Mesendoderm (in vitro differentiated cells): Measurements from ENCODE around the gene NLRC5.
"Not testable (repeated sequence)": the region's sequence is repeated elsewhere in the genome, so short reads cannot be mapped to it uniquely, and the experiment has no call there.

Experiments used
- DNase-seq: peaks from one replicate; pipeline ENCODE4 v3.0.0; 2013
- H2AK5ac ChIP-seq: 2 replicates; pipeline ENCODE4 v1.6.1; 2013; ENCODE audit warnings: low read length, inconsistent platforms
- H2BK120ac ChIP-seq: 2 replicates; pipeline ENCODE4 v1.6.1; 2013; ENCODE audit warnings: low read depth, mild to moderate bottlenecking, low read length, moderate library complexity, mixed read lengths
- H2BK15ac ChIP-seq: replicated peaks from 2 replicates; pipeline ENCODE4 v1.6.1; 2013; ENCODE audit warnings: low read depth, mild to moderate bottlenecking, moderate library complexity
- H2BK5ac ChIP-seq: 2 replicates; pipeline ENCODE4 v1.6.1; 2013; ENCODE audit warnings: low read length, inconsistent platforms
- H3K18ac ChIP-seq: 2 replicates; pipeline ENCODE4 v1.6.1; 2013; ENCODE audit warnings: mild to moderate bottlenecking, low read length, mixed read lengths
- H3K23ac ChIP-seq: one replicate; pipeline ENCODE4 v1.6.1; 2013; ENCODE audit warnings: low read length
- H3K27ac ChIP-seq: 2 replicates; pipeline ENCODE4 v1.5.1; 2013; ENCODE audit warnings: low read depth, mild to moderate bottlenecking, inconsistent platforms, low read length, moderate library complexity
- H3K27me3 ChIP-seq: 2 replicates; pipeline ENCODE4 v1.6.1; 2013; ENCODE audit warnings: low read length, control low read depth, mild to moderate bottlenecking, inconsistent platforms; ENCODE audit not compliant: insufficient read depth, poor library complexity
- H3K36me3 ChIP-seq: 2 replicates; pipeline ENCODE4 v1.6.1; 2013; ENCODE audit warnings: low read length, inconsistent platforms; ENCODE audit not compliant: control insufficient read depth, insufficient read depth
- H3K4ac ChIP-seq: one replicate; pipeline ENCODE4 v1.6.1; 2013; ENCODE audit warnings: low read depth, mild to moderate bottlenecking, low read length, moderate library complexity
- H3K4me1 ChIP-seq: 2 replicates; pipeline ENCODE4 v1.6.1; 2013; ENCODE audit warnings: low read depth, low read length, inconsistent platforms; ENCODE audit not compliant: control insufficient read depth
- H3K4me2 ChIP-seq: 2 replicates; pipeline ENCODE4 v1.6.1; 2013; ENCODE audit warnings: low read length
- H3K4me3 ChIP-seq: 2 replicates; pipeline ENCODE4 v1.5.1; 2013; ENCODE audit warnings: mild to moderate bottlenecking, low read length
- H3K56ac ChIP-seq: one replicate; pipeline ENCODE4 v1.6.1; 2013; ENCODE audit warnings: low read length
- H3K79me1 ChIP-seq: 2 replicates; pipeline ENCODE4 v1.6.1; 2013; ENCODE audit warnings: low read length, inconsistent platforms
- H3K79me2 ChIP-seq: 2 replicates; pipeline ENCODE4 v1.6.1; 2013; ENCODE audit warnings: mild to moderate bottlenecking, low read length; ENCODE audit not compliant: control insufficient read depth, insufficient read depth
- H3K9ac ChIP-seq: 2 replicates; pipeline ENCODE4 v1.6.1; 2013; ENCODE audit warnings: low read length, inconsistent platforms
- H4K5ac ChIP-seq: one replicate; pipeline ENCODE4 v1.6.1; 2013; ENCODE audit warnings: low read length
- H4K8ac ChIP-seq: one replicate; pipeline ENCODE4 v1.6.1; 2013; ENCODE audit warnings: low read depth, mild to moderate bottlenecking, control low read depth, low read length, moderate library complexity
- WGBS: extraction: QIAGEN DNeasy Blood & Tissue Kit; methylation state at CpG from one replicate; pipeline ENCODE4 v1.1.7; 2013; ENCODE audit warnings: low lambda C conversion rate, missing lambda C conversion rate; ENCODE audit not compliant: insufficient coverage; ENCODE audit errors: extremely low coverage; 5-methylcytosine and 5-hydroxymethylcytosine counted together

NLRC5 gene

GRCh38 chr16:57099965-57100364, 110.6 kb downstream of the NLRC5 start:
- H2BK5ac ChIP-seq, H3K23ac ChIP-seq, H3K9ac ChIP-seq, H3K27ac ChIP-seq, H3K79me1 ChIP-seq, H2BK120ac ChIP-seq, H3K4ac ChIP-seq, DNase-seq, H3K36me3 ChIP-seq, H2AK5ac ChIP-seq, H3K4me2 ChIP-seq, H3K27me3 ChIP-seq, H3K56ac ChIP-seq, H4K8ac ChIP-seq, H2BK15ac ChIP-seq, H3K4me3 ChIP-seq, H3K4me1 ChIP-seq, H3K18ac ChIP-seq, H3K79me2 ChIP-seq, H4K5ac ChIP-seq: not testable (repeated sequence)
- no CpG with 5 or more reads among the region's 6 CpGs for WGBS

- no peaks in the 10 kb centered on the region for H3K36me3 ChIP-seq
- H3K27me3 ChIP-seq: no peaks in the 10 kb centered on the region
- no peak overlapping the region for H2BK15ac ChIP-seq
- H3K23ac ChIP-seq: no peak overlapping the region
- H3K4me1 ChIP-seq: no peaks in the 10 kb centered on the region
- H3K79me2 ChIP-seq: no peaks in the 10 kb centered on the region
- no peak overlapping the region for H3K56ac ChIP-seq
- no peaks in the 10 kb centered on the region for H3K79me1 ChIP-seq
- no peak overlapping the region for H3K4me3 ChIP-seq
- no CpG with 5 or more reads among the region's 1 CpG for WGBS
- H3K18ac ChIP-seq: no peak overlapping the region
- H4K5ac ChIP-seq: no peak overlapping the region
- no peak overlapping the region for H3K4me2 ChIP-seq
- DNase-seq: no peak
- no peak overlapping the region for H2BK5ac ChIP-seq
- H2BK120ac ChIP-seq: no peak overlapping the region
- H3K4ac ChIP-seq: no peak overlapping the region
- H3K27ac ChIP-seq: no peak overlapping the region
- H3K9ac ChIP-seq: no peak overlapping the region
- H2AK5ac ChIP-seq: no peak overlapping the region
- no peak overlapping the region for H4K8ac ChIP-seq
Measured at GRCh38 chr16:57100445-57100844, 111.1 kb downstream of the NLRC5 start.

DNA sequence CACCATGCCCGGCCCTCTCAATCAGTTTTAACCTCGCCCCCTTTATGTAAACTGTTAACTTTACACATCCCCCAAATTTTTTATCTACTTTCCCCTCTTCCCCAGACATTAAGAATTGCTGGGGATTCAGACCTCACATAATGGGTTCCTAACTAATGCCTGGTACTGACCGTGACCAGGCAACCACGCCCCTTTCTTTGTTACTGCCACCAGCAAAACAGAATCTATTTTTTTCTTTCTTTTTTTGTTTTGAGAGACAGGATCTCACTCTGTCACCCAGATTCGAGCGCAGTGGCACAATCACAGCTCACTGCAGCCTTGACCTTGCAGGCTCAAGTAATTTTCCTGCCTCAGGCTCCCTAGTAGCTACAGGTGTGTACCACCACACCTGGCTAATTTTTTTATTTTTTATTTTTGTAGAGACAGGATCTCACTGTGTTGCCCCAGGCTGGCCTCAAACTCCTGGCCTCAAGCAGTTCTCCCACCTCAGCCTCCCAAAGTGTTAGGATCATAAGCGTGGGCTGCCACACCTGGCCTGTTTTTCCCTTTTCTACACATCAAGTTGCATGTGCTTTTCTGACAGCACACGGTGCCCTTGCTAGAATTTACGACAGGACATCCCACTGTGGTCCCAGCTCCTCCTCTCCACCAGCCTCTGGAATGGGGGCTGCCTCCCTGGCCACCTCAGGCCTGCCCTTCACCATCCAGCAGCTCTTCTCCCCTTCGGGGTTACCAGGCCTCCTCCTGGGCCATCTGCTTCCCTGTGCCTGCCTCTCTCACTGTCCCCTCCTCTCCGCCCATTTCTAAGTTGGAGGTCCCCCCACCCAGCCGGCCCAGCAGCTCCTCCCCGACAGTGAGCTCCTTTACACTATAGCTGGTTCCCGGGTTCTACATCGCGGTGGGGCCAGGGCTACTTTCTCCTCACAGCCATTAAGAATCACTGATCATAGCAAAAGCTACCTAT, 113.8 kb downstream of the NLRC5 start:
- Histone ChIP-seq H2BK15ac (no peak overlapping the region), H3K23ac (no peak overlapping the region), H3K27me3 (no peaks in the 10 kb centered on the region), H3K9ac (no peak overlapping the region), H4K5ac (no peak overlapping the region), H3K56ac (peak overlapping the region; percentile 15), H2BK5ac (no peak overlapping the region), H3K4me2 (no peak overlapping the region), H2AK5ac (no peak overlapping the region), H4K8ac (no peak overlapping the region), H2BK120ac (no peak overlapping the region), H3K4ac (no peak overlapping the region), H3K18ac (no peak overlapping the region), H3K79me2 (no peaks in the 10 kb centered on the region), H3K79me1 (no peaks in the 10 kb centered on the region), H3K27ac (no peak overlapping the region), H3K4me3 (no peak overlapping the region), H3K36me3 (no peaks in the 10 kb centered on the region), H3K4me1 (no peaks in the 10 kb centered on the region)
- 100% methylated on average over 1 of the region's 16 CpGs for WGBS
- DNase-seq: no peak

DNA sequence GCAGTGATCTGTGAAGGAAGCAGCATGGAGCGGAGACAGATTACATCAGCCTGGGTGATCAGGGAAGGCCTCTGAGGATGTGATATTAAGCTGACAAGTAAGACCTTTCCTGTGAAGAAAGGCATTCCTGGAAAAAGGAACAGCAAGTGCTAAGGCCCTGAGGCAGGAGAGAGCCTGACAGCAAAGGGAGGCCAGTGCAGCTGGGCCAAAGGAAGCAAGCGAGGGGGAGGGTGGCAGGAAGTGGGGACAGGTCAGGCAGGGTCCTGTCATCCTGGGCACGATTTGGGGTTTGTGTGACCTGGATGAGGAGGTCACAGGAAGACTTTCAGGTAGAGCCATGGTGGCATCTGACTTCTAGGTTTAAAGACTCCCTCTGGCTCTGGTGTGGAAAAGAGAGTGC, 115.3 kb downstream of the NLRC5 start:
- Histone ChIP-seq H3K36me3 (no peaks in the 10 kb centered on the region), H3K4ac (no peak overlapping the region), H3K4me2 (no peak overlapping the region), H3K27me3 (no peaks in the 10 kb centered on the region), H3K27ac (no peak overlapping the region), H3K4me3 (no peak overlapping the region), H3K9ac (no peak overlapping the region), H2AK5ac (no peak overlapping the region), H2BK120ac (no peak overlapping the region), H3K4me1 (no peaks in the 10 kb centered on the region), H3K23ac (no peak overlapping the region), H2BK15ac (no peak overlapping the region), H4K5ac (no peak overlapping the region), H3K18ac (no peak overlapping the region), H3K79me2 (no peaks in the 10 kb centered on the region), H3K79me1 (no peaks in the 10 kb centered on the region), H3K56ac (no peak overlapping the region), H4K8ac (no peak overlapping the region), H2BK5ac (no peak overlapping the region)
- DNase-seq: no peak
- no CpG with 5 or more reads among the region's 3 CpGs for WGBS

GRCh38 chr16:57105184-57105583, 115.8 kb downstream of the NLRC5 start:
- Histone ChIP-seq H3K56ac (no peak overlapping the region), H3K23ac (no peak overlapping the region)

More at GRCh38 chr16:57105184-57105583, 115.8 kb downstream of the NLRC5 start:
- Histone ChIP-seq H3K4ac (no peak overlapping the region), H2AK5ac (no peak overlapping the region), H3K18ac (no peak overlapping the region), H3K79me1 (no peaks in the 10 kb centered on the region), H3K4me1 (no peaks in the 10 kb centered on the region), H3K4me3 (no peak overlapping the region), H3K79me2 (no peaks in the 10 kb centered on the region), H3K27me3 (no peaks in the 10 kb centered on the region), H3K9ac (no peak overlapping the region), H3K36me3 (no peaks in the 10 kb centered on the region), H4K8ac (no peak overlapping the region), H3K27ac (no peak overlapping the region), H4K5ac (no peak overlapping the region), H2BK5ac (no peak overlapping the region), H3K4me2 (no peak overlapping the region), H2BK15ac (no peak overlapping the region), H2BK120ac (no peak overlapping the region)
- WGBS: no CpG with 5 or more reads among the region's 7 CpGs
- no peak for DNase-seq
